HEK293T (cell line): ENCODE results near the gene CEBPE.

Experiments
- CTCF ChIA-PET: fragments of 350-600 bp; formaldehyde crosslinking; extraction: SDS; loops from one replicate; lab custom pipeline; 2021; ENCODE audit warnings: antibody characterized with exemption, inconsistent platforms; lab: Yijun Ruan, JAX
- POLR2A ChIA-PET: fragments of 350-600 bp; formaldehyde crosslinking; extraction: SDS; loops from one replicate; lab custom pipeline; 2020; ENCODE audit warnings: antibody characterized with exemption, inconsistent platforms; lab: Yijun Ruan, JAX
- DNase-seq: peaks from one replicate; pipeline ENCODE4 v3.0.0; 2012; ENCODE audit warnings: mixed read lengths; ENCODE audit errors: extremely low spot score
- ARNT ChIP-seq: fragments of 450-650 bp; IDR thresholded peaks from 2 replicates; pipeline ENCODE4 v1.6.1; 2017; ENCODE audit warnings: mild to moderate bottlenecking
- BHLHE40 ChIP-seq: fragments of 450-650 bp; IDR thresholded peaks from 2 replicates; pipeline ENCODE4 v1.6.1; 2016; ENCODE audit warnings: mild to moderate bottlenecking, moderate library complexity, borderline replicate concordance
- CTBP1 ChIP-seq: fragments of 450-650 bp; IDR thresholded peaks from 2 replicates; pipeline ENCODE4 v1.6.1; 2016; ENCODE audit warnings: borderline replicate concordance
- ELF4 ChIP-seq: fragments of 450-650 bp; IDR thresholded peaks from 2 replicates; pipeline ENCODE4 v1.6.1; 2017; ENCODE audit warnings: antibody characterized with exemption
- FOXA1 ChIP-seq: fragments of 450-650 bp; IDR thresholded peaks from 2 replicates; pipeline ENCODE4 v1.6.1; 2016; ENCODE audit warnings: mild to moderate bottlenecking
- FOXK2 ChIP-seq: fragments of 450-650 bp; IDR thresholded peaks from 2 replicates; pipeline ENCODE4 v1.6.1; 2016; ENCODE audit warnings: mild to moderate bottlenecking
- FOXM1 ChIP-seq: fragments of 450-650 bp; IDR thresholded peaks from 2 replicates; pipeline ENCODE4 v1.6.1; 2017; ENCODE audit warnings: mild to moderate bottlenecking, borderline replicate concordance
- HDGF ChIP-seq: fragments of 450-650 bp; IDR thresholded peaks from 2 replicates; pipeline ENCODE4 v1.6.1; 2017; ENCODE audit warnings: antibody characterized with exemption, borderline replicate concordance
- L3MBTL2 ChIP-seq: fragments of 450-650 bp; conservative IDR thresholded peaks from 2 replicates; pipeline ENCODE4 v1.6.1; 2016; ENCODE audit warnings: mild to moderate bottlenecking
- LEF1 ChIP-seq: fragments of 450-650 bp; IDR thresholded peaks from 2 replicates; pipeline ENCODE4 v1.6.1; 2017; ENCODE audit warnings: mild to moderate bottlenecking, borderline replicate concordance
- NFRKB ChIP-seq: fragments of 450-650 bp; IDR thresholded peaks from 2 replicates; pipeline ENCODE4 v1.6.1; 2016; ENCODE audit warnings: mild to moderate bottlenecking, moderate library complexity
- SP1 ChIP-seq: fragments of 450-650 bp; IDR thresholded peaks from 2 replicates; pipeline ENCODE4 v1.6.1; 2017
- SUZ12 ChIP-seq: fragments of 450-650 bp; IDR thresholded peaks from 2 replicates; pipeline ENCODE4 v1.6.1; 2016; ENCODE audit warnings: mild to moderate bottlenecking
- TARDBP ChIP-seq: fragments of 450-650 bp; IDR thresholded peaks from 2 replicates; pipeline ENCODE4 v1.6.1; 2016
- ZNF384 ChIP-seq: fragments of 450-650 bp; IDR thresholded peaks from 2 replicates; pipeline ENCODE4 v1.6.1; 2016
- TF ChIP-seq, protein P1 (sequence below): fragments of 450-650 bp; IDR thresholded peaks from 2 replicates; pipeline ENCODE4 v1.6.1; 2016

Gene CEBPE

DNA sequence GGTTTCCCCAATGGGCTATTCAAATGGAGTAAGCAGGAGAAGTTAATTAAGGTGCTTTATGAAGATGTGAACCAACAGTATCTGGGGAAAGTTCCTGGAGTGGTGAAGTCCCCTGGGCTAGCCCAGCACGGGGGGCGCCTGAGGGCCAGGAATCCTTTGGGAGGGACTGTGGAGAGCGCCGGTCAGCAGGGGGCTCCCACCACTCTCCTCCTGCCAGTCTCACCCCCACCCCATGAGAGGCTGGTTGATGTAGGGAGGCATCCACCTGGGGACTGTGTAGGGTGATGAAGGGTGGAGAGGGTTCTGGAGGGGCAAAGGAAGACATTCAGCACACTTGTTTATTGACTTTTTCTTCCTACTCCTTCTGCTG lies 4.4 kb downstream of the CEBPE start:
- TF ChIP-seq SP1, result no peak
- TF ChIP-seq L3MBTL2, result no peak
- no peak for TF ChIP-seq CTBP1
- TF ChIP-seq NFRKB, result no peak
- no peak for DNase-seq
- ChIA-PET POLR2A (interaction anchor here (4.0 kb wide), 1 partner anchor 20 kb away, joined by 20 read pairs; the partner anchor contains the start of genes ACIN1 and C14orf119), CTCF (no interaction called here)

DNA sequence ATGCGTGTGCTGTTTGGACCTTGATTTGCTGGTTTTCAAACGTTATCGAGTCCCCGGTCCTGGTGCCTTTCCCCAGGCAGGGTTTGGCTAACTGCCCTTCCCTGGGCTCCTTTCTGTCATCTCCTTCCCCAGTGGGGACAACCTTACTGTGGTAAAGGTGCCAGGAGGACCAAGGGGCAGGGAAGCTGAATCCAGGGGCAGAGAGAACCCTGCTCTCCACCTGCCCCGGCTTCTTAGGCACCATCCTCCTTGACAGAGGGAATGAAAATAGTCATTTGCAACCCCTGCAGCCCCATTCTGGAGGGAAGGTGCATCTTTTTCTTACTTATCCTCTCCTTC lies 5.0 kb downstream of the CEBPE start:
- CTCF ChIA-PET, result no interaction called here

DNA sequence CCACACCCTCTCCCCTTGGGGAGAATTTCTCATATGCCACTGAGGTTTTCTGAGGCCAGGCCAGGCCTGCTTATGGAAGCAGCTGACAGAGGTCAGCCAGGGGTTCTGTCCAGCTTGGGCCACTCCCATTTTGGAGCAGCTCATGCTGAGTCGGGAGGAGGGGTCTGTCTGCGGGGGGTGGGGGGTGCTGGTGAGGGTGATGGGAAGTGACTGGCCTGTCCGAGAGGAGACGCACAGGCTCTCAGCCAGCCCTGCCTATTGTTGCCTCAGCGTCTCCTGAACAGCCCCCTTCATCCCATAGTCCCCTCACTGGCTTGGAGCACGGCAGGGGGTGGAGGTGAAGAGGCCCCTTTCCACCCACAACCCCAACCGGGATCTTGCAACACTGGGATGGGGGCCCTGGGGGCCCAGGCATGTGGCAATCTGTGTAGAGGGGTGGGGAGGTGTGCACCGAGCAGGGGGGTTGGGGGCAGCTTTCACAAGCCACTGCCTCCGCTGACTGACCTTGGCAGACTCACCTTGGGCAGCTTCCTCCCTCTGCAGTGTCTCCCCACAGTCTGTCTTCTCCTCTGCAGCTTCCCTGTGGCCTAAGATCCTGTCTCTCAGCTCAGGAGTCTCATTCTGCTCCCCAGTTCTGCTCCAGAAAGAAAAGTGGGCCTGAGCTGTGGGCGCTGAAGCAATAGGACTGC lies 5.5 kb downstream of the CEBPE start:
- POLR2A ChIA-PET, result interaction anchor here (0.6 to 4.0 kb wide), 4 partner anchors 19 to 207 kb away, joined by 3 to 20 read pairs (median 3); partner anchors contain the start of genes ACIN1, C14orf119 and PABPN1

More for the DNA sequence above, 5.0 kb downstream of the CEBPE start:
- TF ChIP-seq BHLHE40 (no peak), LEF1 (no peak), NFRKB (no peak), TARDBP (no peak), SP1 (no peak), SUZ12 (no peak), FOXA1 (no peak), L3MBTL2 (no peak), ZNF384 (no peak), FOXK2 (no peak), ARNT (no peak), CTBP1 (no peak), ELF4 (no peak)
- TF ChIP-seq, protein P1, sequence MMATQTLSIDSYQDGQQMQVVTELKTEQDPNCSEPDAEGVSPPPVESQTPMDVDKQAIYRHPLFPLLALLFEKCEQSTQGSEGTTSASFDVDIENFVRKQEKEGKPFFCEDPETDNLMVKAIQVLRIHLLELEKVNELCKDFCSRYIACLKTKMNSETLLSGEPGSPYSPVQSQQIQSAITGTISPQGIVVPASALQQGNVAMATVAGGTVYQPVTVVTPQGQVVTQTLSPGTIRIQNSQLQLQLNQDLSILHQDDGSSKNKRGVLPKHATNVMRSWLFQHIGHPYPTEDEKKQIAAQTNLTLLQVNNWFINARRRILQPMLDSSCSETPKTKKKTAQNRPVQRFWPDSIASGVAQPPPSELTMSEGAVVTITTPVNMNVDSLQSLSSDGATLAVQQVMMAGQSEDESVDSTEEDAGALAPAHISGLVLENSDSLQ, result no peak
- DNase-seq, result no peak
- POLR2A ChIA-PET, result interaction anchor here (4.0 kb wide), 1 partner anchor 19 kb away, joined by 20 read pairs; the partner anchor contains the start of genes ACIN1 and C14orf119

DNA sequence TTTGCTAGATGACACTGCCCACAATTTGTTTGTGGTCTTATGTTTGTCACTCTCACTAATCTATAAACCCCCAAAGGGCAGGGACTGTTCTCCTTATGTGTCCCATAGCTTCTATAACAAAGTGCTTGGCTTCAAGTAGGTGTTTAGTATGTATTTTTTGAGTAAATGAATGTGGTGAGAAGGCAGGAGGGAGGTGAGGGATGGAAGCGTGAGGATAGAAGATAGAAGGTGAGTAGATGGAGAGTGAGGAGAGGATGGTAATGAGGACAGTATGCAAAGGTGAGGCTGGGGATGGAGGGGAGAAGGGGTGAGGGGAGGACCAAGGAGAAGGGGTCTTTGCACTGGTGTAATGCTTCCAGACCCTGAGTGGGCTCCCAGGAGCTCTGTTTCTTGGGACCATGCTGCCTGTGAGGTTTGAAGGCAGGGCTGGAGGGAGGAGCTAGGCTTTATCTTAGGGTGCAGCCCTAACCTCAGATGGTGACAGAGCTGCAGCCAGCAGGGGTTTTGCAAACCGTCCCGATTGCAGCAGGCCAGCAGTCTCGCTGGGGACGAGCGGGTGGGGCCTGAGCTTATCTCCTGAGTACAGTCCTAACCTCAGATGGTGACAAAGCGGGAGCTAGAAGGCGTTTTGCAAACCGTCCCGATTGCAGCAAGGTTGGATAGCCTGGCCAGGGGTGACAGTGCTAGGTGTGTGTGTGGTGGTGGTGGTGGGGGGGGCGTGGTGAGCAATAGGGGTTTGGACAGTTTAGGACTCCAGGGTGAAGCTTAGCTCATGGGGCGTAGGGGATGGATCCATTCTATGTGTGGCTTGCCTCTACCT lies 6.5 kb downstream of the CEBPE start:
- TF ChIP-seq FOXM1 (no peak), CTBP1 (no peak), TARDBP (no peak), FOXA1 (no peak), ARNT (no peak), HDGF (no peak), BHLHE40 (no peak), SP1 (no peak), LEF1 (no peak), ELF4 (no peak)
- ChIA-PET CTCF (interaction anchor here (0.9 to 5.5 kb wide), 3 partner anchors 9 to 75 kb away, joined by 3 to 32 read pairs (median 8); no protein-coding TSS in a partner anchor), POLR2A (interaction anchor here (0.6 to 4.0 kb wide), 4 partner anchors 18 to 208 kb away, joined by 3 to 20 read pairs (median 3); partner anchors contain the start of genes ACIN1, C14orf119 and PABPN1)
- no peak for DNase-seq

More for the DNA sequence above, 5.5 kb downstream of the CEBPE start:
- no peak for TF ChIP-seq SP1
- no peak for TF ChIP-seq FOXK2
- TF ChIP-seq SUZ12, result no peak
- no peak for TF ChIP-seq HDGF
- TF ChIP-seq ARNT, result no peak
- TF ChIP-seq BHLHE40, result no peak
- TF ChIP-seq TARDBP, result no peak
- TF ChIP-seq FOXA1, result no peak
- TF ChIP-seq, protein P1, result no peak
- no peak for TF ChIP-seq NFRKB
- TF ChIP-seq FOXM1, result no peak
- TF ChIP-seq ELF4, result no peak
- TF ChIP-seq L3MBTL2, result no peak
- TF ChIP-seq LEF1, result no peak
- no peak for TF ChIP-seq ZNF384
- TF ChIP-seq CTBP1, result no peak
- no peak for DNase-seq
- CTCF ChIA-PET, result interaction anchor here (1.5 to 5.5 kb wide), 2 partner anchors 8 to 45 kb away, joined by 8 to 32 read pairs; no protein-coding TSS in a partner anchor

DNA sequence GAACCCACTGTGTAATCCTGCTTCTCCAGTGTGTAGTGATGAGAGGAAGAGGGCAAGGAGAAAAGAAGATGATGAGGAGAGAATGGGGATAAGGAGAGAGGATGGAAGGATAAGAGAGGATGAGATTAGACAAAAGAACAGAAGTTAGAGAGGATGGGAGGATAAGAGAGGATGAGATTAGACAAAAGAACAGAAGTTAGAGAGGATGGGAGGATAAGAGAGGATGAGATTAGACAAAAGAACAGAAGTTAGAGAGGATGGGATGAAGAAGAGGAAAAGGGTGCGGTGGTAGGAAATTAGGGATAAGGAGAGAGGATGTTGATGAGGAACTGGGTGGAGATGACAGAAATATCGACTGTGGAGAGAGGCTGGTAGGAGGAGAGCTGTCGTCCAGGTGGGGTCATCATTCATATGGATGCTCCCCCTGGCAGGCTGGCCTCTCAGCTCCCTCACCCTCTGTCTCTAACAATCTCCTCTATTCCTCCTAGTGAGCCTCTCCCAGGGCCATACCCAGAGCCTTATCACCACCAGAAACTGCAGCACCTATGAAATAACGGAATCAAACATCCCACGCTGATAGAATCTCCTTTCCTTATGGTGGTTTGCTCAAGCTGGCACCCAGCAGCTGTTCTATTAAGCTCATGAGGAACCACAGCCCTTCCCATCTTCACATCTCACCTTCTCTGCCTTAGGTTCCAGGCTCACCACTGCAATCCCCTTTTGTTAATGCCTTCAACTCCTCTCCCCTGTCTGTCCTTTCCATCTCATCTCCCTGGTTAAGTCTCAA lies 8.3 kb downstream of the CEBPE start:
- ChIA-PET CTCF (interaction anchor here (0.7 to 5.5 kb wide), 4 partner anchors 10 to 42 kb away, joined by 3 to 32 read pairs (median 4); partner anchors contain the start of genes ACIN1 and C14orf119), POLR2A (interaction anchor here (0.9 to 3.3 kb wide), 4 partner anchors 11 to 38 kb away, joined by 3 to 28 read pairs (median 7); partner anchors contain the start of genes ACIN1 and C14orf119)
- no peak for DNase-seq
- TF ChIP-seq HDGF (no peak), ELF4 (no peak), L3MBTL2 (no peak), SUZ12 (no peak), CTBP1 (no peak), FOXM1 (no peak), ZNF384 (no peak), TARDBP (no peak), BHLHE40 (no peak), NFRKB (no peak), LEF1 (no peak)
- TF ChIP-seq, protein P1, result no peak
